NOMO-1 treated with dmso at 0.1 percent for 144 hours (cell line): Measurements from ENCODE around the gene ASB7.
"Not testable (repeated sequence)": the region's sequence is repeated elsewhere in the genome, so short reads cannot be mapped to it uniquely, and the experiment has no call there.

Experiments
- DNase-seq: peaks from one replicate; lab custom pipeline; 2025; ENCODE audit not compliant: unreplicated experiment; lab: John Stamatoyannopoulos, UW

Gene ASB7

GRCh38 chr15:100648951-100649350 is 46.6 kb downstream of the ASB7 start:
- no peak for DNase-seq

DNA sequence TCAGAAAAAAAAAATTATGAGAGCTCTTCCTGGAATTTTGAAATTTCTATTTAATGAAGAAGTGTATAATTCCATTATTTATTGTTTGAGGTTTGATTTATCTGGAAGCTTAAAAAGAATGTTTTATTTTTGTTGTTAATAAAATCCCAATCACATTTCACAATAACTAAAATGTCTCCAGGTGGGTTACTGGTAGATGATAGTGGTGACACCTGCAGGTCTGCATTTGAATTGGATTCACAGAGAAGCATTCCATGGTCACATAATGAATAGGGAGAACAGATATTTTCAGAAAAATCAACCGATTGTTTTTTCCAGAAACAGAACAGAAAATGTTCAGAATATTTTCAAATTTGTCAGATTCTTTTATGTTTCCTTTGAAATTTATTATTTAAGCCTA is 48.3 kb downstream of the ASB7 start:
- DNase-seq = no peak

DNA sequence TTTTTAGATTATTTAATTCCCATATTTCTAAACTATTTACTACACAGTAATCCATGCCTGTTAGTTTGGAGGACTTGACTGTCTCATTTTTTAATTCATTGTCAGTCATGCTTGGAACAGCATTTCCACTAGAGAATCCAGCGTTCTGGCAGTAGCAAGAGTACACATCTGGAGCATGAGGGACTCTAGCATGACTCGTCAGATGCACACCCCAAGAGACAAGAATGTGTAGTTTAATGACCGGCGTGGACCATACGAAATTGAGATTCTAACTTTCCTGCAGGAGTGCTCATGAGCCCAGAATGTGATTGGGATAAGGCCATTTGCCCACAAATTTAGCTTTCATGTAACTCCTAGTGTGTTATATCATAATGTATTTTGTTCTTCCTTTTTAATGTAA is 48.9 kb downstream of the ASB7 start:
- no peak for DNase-seq

GRCh38 chr15:100652116-100652515 is 49.7 kb downstream of the ASB7 start:
- no peak for DNase-seq

DNA sequence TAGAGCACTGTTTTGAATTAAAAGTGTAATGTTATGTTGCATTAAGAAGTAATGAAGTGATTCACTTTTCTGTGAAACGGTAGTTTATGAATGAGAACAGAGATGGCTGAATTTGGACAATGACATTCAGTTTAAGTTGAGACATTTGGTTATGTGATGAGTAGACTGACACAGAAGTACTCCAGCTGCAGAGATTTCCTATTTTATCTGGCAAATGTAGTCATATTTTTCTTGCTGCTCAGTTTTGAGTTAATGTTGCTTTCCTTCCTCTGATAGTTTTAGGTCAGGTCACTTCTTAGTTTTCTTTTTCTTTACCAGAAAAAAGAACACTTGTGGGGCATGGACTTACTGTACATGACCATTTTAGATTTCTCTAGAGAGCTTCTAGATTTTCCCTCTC is 51.2 kb downstream of the ASB7 start:
- no peak for DNase-seq

GRCh38 chr15:100658895-100659294 is 56.5 kb downstream of the ASB7 start:
- no peak for DNase-seq

- no peak for DNase-seq
These were observed 58.8 kb downstream of the ASB7 start for GRCh38 chr15:100661156-100661555.

DNA sequence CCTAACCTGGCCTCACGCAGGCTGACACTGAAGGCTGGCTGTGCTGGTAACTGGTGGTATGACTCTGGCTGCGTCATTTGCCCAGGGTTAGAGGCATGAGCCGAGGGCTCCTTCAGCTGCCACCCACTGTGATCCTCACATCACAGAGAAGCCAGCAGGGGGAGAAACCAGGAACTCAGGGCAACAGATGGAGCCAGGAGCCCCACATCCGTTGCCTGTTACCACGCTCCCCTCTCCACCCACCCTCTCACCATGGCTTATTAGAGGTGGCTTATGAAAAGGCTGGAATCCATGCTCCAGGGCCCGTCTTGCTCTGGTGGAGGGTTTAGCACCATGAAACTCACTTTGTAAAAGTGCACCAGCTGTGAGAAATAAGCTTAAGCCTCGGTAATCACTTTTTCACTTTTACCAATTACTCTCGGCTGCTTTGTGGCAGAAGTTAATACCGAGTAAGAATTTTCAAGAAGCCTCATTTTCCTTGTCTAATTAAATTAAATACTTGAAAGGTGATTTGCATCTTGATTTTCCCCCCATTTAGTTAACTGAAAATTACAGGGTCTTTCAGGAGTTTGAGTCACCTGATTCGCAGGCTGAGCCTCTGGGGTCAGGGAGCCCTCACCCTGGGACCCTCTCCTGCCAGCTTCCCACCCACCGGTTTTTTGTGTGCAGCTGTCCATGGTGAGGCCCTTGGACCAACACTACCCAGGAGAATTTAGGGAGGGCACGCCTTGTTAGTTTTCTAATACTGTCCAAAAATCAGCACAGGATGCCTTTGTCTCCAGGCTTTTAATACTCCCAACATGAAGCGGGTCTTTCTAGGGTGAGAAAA is 60.9 kb downstream of the ASB7 start:
- DNase-seq = no peak

DNA sequence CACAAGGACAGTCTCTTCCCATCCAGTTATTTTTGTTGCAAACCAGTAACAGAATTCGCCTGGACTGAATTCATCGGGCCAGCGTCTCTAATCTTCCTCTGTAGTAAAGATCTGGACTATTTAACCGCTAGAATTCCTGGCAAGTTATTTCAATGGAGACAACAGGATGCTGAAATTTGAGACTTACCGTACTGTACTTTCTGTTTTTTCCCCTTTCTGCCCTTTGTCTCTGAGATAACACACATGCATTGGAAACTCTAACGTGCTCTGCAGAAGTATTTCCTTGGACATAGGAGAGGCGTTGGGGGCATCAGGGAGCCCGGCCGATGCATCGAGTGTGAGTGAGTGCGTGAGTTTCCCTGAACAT is 61.5 kb downstream of the ASB7 start:
- no peak for DNase-seq

- no peak for DNase-seq
These were observed 63.2 kb downstream of the ASB7 start for GRCh38 chr15:100665570-100665969.

DNA sequence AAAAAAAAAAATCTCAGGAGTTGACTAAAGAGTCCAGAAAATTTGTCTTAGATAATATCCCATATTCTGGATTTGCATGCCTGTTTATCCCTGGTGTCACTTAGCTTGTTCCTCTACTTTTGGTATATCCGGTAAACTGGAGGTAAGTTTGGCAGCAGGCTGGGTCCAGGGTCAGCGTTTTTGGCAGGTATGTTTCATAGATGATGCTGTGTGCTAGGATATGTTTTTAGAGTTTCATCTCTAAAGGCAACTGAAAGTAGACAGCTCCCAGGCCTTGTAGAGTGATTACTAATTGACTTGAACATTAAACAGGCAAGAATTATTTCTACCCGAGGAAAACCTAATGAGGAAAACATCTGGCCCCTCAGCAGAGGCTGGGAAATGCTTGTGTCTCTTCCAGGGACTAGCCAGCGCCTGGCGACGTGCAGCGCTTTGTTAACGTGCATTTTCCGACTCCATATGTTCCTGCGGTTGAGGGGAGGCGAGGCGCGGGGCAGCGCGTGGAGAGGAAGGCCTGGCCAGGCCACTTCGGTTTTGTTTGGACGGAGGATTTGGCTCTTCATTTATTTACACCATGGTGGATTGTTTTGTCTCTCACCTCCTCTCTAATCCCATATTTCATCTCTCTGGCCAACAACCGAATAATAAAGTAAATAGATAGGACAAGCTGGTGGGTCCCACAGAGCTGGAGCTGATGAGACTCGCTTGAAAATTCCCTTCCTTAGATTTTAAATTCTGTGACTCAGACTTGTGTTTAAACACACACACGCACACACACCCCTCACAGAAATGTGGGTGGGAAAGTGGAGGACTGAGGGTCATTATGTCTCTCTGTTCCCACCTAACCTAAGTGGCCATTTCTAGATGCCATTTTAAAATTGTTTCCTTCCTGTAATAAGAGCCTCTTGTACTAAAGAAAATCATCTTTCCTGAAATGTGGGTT is 65.3 kb downstream of the ASB7 start:
- no peak for DNase-seq

DNA sequence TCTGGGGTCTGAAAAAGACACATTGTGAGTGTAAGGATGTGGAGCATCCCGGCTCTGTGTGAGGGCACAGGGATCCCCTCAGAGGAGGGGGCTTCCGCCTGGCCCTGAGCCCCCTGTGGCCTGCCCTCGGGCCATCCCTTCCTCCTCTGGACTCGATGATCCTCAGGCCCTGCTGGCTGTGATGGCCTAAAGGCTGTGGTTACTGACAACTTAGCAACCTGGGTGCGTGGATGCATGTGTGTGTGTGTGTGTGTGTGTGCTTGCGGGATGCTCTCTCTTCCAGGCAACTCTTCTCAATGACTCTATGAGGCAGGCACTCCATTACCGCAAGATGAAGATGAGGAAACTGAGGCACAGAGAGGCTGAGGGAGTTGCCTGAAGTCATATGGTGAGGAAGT is 66.0 kb downstream of the ASB7 start:
- DNase-seq = no peak

DNA sequence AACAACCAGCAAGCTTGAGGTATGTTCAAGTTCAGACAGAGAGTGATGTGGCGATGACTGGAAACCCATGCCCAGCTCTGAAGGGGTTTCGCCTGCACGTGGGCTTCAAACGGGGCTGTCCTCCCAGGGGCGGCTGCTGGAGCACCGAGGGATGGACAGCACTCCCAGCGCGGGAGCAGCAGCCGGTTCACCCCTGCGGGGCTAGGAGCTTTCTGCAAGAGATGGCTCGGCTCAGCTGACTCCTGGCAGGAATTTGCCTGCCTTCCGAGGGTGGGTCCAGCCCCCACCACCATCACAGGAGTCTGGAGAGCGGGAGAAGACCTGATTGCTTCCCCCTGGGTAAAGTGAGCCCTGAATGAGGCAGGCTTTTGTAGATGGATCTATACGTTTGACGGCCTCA is 66.9 kb downstream of the ASB7 start:
- no peak for DNase-seq

DNA sequence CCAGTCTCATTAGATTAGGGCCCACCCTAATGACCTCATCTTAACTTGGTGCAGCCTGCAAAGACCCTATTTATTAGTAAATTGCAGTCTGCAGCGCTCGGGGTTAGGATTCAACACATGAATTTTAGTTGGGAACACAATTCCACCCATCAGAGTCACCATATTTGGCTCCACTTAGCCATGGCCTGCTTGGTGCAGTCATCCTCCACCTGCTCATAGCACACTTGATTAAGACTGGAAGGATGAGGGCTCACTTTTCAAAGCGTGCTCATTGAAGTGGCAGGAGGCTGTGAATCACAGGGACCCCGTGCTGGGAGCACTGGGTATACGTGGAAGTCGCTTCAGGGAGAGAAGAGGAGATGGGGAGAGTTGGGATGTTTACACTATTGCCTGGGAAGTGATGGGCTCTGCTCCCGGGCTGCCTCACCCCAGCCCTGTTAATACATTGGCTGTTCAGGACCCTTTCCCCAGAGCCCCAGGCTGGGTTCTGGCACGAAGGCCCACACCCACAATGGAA is 68.2 kb downstream of the ASB7 start:
- no peak for DNase-seq

- no peak for DNase-seq
These were observed 68.8 kb downstream of the ASB7 start for GRCh38 chr15:100671124-100671680.

- peak; percentile 26 for DNase-seq
These were observed 69.6 kb downstream of the ASB7 start for GRCh38 chr15:100671858-100672543.

DNA sequence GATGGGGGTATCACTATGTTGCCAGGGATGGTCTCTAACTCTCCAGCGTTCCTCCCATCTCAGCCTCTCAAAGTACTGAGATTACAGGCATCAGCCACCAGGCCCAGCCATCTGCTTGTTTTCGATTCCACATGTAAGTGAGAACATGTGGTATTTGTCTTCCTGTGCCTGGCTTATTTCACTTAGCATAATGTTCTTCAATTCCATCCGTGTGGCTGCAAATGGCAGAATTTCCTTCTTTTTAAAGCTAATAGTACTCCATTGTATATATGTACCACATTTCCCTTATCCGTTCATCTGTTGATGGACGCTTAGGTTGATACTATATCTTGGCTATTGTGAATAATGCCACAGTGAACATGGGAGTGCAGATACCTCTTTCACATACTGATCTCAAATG is 70.6 kb downstream of the ASB7 start:
- DNase-seq = no peak

DNA sequence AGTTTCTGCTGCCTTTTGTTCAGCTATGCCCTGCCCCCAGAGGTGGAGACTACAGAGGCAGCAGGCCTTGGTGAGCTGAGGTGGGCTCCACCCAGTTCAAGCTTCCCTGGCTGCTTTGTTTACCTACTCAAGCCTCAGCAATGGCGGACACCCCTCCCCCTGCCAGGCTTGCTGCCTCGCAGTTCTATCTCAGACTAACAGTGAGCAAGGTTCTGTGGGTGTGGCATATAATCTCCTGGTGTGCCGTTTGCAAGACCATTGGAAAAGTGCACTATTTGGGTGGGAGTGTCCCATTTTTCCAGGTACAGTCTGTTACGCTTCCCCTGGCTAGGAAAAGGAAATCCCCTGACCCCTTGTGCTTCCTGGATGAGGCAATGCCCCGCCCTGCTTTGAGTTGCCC is 76.8 kb downstream of the ASB7 start:
- not testable (repeated sequence) for DNase-seq

GRCh38 chr15:100680726-100681125 is 78.3 kb downstream of the ASB7 start:
- DNase-seq = no peak

DNA sequence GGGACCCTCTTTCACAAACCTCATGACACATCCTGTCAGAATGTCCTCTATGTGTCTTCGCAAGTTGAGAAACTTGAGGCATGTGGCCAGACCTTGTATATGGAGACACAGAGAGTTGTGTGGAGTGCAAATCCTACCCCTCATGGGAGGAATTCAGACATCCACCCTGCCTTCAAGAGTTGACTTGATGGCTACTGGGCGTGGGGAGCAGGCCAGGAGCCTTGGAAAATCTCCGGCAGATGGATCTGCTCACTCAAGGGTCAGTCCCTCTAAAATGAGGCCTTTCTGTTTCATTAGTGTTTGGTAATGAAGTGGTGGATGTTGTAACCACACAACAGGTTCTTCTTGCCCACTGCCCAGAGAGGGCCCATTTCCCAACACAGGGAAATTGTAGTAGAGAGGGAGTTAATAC is 79.0 kb downstream of the ASB7 start:
- no peak for DNase-seq

DNA sequence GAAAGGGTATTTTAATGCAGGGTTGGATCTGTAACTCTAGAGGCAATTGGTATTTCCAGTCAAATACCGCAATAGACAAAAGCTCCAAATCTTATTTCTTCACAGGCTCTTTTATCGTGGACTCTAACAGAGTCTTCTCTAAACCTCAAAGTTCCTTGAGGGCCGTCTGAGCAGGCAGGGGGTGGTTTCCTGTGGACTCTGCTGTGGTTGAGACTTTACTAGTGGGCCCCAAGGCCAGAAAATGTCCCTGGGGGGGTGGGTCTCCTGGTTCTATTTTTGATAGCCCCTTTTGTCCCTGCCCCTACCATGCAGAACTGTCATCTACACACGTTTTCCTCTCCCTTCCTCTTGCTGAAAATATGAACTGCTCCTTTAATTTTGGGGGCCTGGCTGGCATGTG is 80.1 kb downstream of the ASB7 start:
- no peak for DNase-seq
